Endodermal cell (in vitro differentiated cells): ENCODE data around the gene GRM3. TPM values are rescaled to one million over a fixed set of nuclear protein-coding genes. Genes with fewer than 3 reads are reported as not detected.

Experiments
- DNase-seq: peaks from one replicate; pipeline ENCODE4 v3.0.0-alpha.2; 2017
- H3K27ac ChIP-seq: 2 replicates; pipeline ENCODE4 v1.5.1; 2013; ENCODE audit warnings: mild to moderate bottlenecking, low read depth, low read length, moderate library complexity
- H3K27me3 ChIP-seq: 2 replicates; pipeline ENCODE4 v1.6.1; 2013; ENCODE audit warnings: mild to moderate bottlenecking, low read length, moderate library complexity; ENCODE audit not compliant: insufficient read depth, control insufficient read depth, poor library complexity, severe bottlenecking
- H3K36me3 ChIP-seq: 2 replicates; pipeline ENCODE4 v1.7.0; 2013; ENCODE audit warnings: mild to moderate bottlenecking, low read length, moderate library complexity; ENCODE audit not compliant: control insufficient read depth, insufficient read depth
- H3K4me1 ChIP-seq: one replicate; pipeline ENCODE4 v1.7.0; 2013; ENCODE audit warnings: low read length; ENCODE audit not compliant: control insufficient read depth, insufficient read depth
- H3K4me3 ChIP-seq: 2 replicates; pipeline ENCODE4 v1.5.1; 2013; ENCODE audit warnings: mild to moderate bottlenecking, low read length, moderate library complexity
- H3K9ac ChIP-seq: 2 replicates; pipeline ENCODE4 v1.6.1; 2013; ENCODE audit warnings: mild to moderate bottlenecking, low read length, moderate library complexity; ENCODE audit not compliant: poor library complexity, severe bottlenecking; ENCODE audit errors: extremely low read depth
- H3K9me3 ChIP-seq: 2 replicates; pipeline ENCODE4 v1.6.1; 2013; ENCODE audit warnings: mild to moderate bottlenecking, low read length, moderate library complexity; ENCODE audit not compliant: control insufficient read depth
- H3K27ac Mint-ChIP-seq: 2 replicates; pipeline ENCODE4 v1.8.0; 2020; ENCODE audit warnings: mixed read lengths
- H3K27me3 Mint-ChIP-seq: 2 replicates; pipeline ENCODE4 v1.8.0; 2021; ENCODE audit warnings: mild to moderate bottlenecking, mixed read lengths; ENCODE audit not compliant: insufficient read depth
- H3K36me3 Mint-ChIP-seq: 2 replicates; pipeline ENCODE4 v1.8.0; 2020; ENCODE audit warnings: low read depth, mixed read lengths
- H3K4me1 Mint-ChIP-seq: 2 replicates; pipeline ENCODE4 v1.8.0; 2020; ENCODE audit warnings: mixed read lengths
- H3K4me3 Mint-ChIP-seq: 2 replicates; pipeline ENCODE4 v1.8.0; 2020; ENCODE audit warnings: mild to moderate bottlenecking, moderate library complexity, mixed read lengths
- H3K9me3 Mint-ChIP-seq: 2 replicates; pipeline ENCODE4 v1.8.0; 2020; ENCODE audit warnings: mild to moderate bottlenecking, mixed read lengths
- WGBS, 2 experiments: methylation state at CpG; one replicate each; pipeline versions ENCODE4 v1.1.5 to v1.1.7; 2013; ENCODE audit warnings: missing lambda C conversion rate in 2 of 2, mixed read lengths in 1 of 2; ENCODE audit not compliant: insufficient coverage in 1 of 2, insufficient read length in 1 of 2; 5-methylcytosine and 5-hydroxymethylcytosine counted together
- total RNA-seq, 2 donors: library from RNA; stranded (reverse); fragmentation: NEBNext Ultra II Directional in 1 of 2; extraction: Animal tissue kit (Norgen Biotek cat#: 25700) in 1 of 2; gene quantifications; 2 replicates in 1 of 2; 3 replicates in 1 of 2; pipeline ENCODE4 v1.2.1, GENCODE V29; 2021
- TF ChIP-seq, protein P1 (sequence below): fragments of 200-600 bp; sonication (generic); conservative IDR thresholded peaks from 2 replicates; pipeline ENCODE4 v1.5.0; 2021; ENCODE audit warnings: antibody characterized with exemption, mild to moderate bottlenecking

GRM3 gene
- total RNA-seq, 2 donors from 2014 or later: 0.75 to 0.91 TPM

DNA sequence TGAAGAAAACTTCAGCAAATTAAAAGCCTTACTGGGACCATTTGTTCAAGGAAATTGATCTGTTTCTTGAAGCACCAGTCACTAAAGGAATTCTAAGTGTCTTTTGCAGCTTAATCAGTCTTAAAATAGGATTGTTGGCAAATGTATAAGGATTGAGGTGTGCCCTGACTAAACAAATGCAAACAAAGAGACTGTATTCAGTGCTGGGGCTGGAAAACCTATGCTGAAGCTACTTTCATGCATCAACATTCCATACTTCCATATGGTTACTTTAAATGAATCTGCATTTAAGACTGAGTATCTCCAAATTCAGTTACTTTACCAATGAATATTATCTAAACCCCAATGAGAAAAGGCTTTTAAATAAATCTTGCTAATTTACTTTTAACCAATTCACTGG is 232.4 kb downstream of the GRM3 start:
- no peak overlapping the region for H3K4me3 Mint-ChIP-seq
- TF ChIP-seq, protein P1, sequence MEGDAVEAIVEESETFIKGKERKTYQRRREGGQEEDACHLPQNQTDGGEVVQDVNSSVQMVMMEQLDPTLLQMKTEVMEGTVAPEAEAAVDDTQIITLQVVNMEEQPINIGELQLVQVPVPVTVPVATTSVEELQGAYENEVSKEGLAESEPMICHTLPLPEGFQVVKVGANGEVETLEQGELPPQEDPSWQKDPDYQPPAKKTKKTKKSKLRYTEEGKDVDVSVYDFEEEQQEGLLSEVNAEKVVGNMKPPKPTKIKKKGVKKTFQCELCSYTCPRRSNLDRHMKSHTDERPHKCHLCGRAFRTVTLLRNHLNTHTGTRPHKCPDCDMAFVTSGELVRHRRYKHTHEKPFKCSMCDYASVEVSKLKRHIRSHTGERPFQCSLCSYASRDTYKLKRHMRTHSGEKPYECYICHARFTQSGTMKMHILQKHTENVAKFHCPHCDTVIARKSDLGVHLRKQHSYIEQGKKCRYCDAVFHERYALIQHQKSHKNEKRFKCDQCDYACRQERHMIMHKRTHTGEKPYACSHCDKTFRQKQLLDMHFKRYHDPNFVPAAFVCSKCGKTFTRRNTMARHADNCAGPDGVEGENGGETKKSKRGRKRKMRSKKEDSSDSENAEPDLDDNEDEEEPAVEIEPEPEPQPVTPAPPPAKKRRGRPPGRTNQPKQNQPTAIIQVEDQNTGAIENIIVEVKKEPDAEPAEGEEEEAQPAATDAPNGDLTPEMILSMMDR: no peak
- Histone ChIP-seq H3K27ac (no peak overlapping the region), H3K4me1 (no peaks in the 10 kb centered on the region), H3K36me3 (peaks cover 42% of the 10 kb centered on the region), H3K9ac (no peak overlapping the region), H3K4me3 (no peak overlapping the region), H3K9me3 (peaks cover 5% of the 10 kb centered on the region), H3K27me3 (no peaks in the 10 kb centered on the region)
- no peaks in the 10 kb centered on the region for H3K9me3 Mint-ChIP-seq
- H3K27ac Mint-ChIP-seq: no peak overlapping the region
- no peak for DNase-seq
- H3K36me3 Mint-ChIP-seq: peaks cover 43% of the 10 kb centered on the region
- peaks cover 3% of the 10 kb centered on the region for H3K27me3 Mint-ChIP-seq
- peaks cover 11% of the 10 kb centered on the region for H3K4me1 Mint-ChIP-seq

DNA sequence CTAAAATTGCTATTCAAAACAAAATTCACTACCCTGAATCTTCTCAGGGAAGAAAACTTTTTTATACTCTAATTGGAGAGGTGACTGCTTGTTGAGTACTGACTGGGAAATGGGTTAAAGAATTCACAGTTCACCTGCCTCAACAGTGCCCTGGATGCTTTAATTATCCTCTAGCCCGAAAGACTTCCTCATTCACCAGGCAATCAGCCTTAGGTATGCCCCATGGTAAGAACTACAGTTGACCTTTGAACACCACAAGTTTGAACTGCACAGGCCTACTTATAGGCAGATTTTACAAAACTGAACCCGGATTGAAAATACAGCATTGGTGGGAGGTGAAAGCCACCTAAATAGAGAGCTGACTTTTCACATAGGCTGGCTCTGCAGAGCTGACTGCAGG is 240.4 kb downstream of the GRM3 start:
- no peaks in the 10 kb centered on the region for H3K4me1 Mint-ChIP-seq
- Histone ChIP-seq H3K36me3 (peaks cover 87% of the 10 kb centered on the region), H3K9ac (no peak overlapping the region), H3K27ac (no peak overlapping the region), H3K4me1 (no peaks in the 10 kb centered on the region), H3K4me3 (no peak overlapping the region), H3K9me3 (no peaks in the 10 kb centered on the region), H3K27me3 (no peaks in the 10 kb centered on the region)
- no peak overlapping the region for H3K4me3 Mint-ChIP-seq
- H3K9me3 Mint-ChIP-seq: no peaks in the 10 kb centered on the region
- H3K27ac Mint-ChIP-seq: no peak overlapping the region
- no peaks in the 10 kb centered on the region for H3K27me3 Mint-ChIP-seq
- TF ChIP-seq, protein P1: no peak
- peaks cover 44% of the 10 kb centered on the region for H3K36me3 Mint-ChIP-seq
- 92 to 100% methylated on average over 1 to 2 of the region's 2 CpGs for WGBS, 2 experiments
- DNase-seq: no peak

DNA sequence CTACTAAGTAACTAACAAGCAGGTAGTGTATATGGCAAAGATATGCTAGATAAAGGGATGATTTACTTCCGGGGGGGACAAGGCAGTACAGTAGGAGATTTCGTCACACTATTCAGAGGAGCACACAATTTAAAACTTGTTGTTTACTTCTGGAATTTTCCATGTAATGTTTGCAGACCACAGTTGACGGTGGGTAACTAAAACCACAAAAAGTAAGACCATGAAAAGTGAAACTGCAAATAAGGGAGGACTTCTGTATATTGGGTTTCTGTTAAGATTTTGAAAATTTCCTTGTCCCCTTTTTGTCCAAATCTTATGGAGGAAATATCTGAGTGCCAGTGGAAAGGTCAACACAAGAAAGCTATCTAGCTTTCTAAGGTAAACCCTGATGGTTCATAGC is 245.8 kb downstream of the GRM3 start:
- WGBS, 2 experiments: 93 to 94% methylated on average over 2 to 3 of the region's 3 CpGs
- peaks cover 59% of the 10 kb centered on the region for H3K36me3 Mint-ChIP-seq
- no peak for DNase-seq
- H3K9ac ChIP-seq: no peak overlapping the region
- no peaks in the 10 kb centered on the region for H3K9me3 ChIP-seq
- no peak overlapping the region for H3K27ac Mint-ChIP-seq
- TF ChIP-seq, protein P1: no peak
- H3K4me3 Mint-ChIP-seq: no peak overlapping the region
- H3K4me1 Mint-ChIP-seq: no peaks in the 10 kb centered on the region
- no peaks in the 10 kb centered on the region for H3K4me1 ChIP-seq
- H3K27me3 Mint-ChIP-seq: no peaks in the 10 kb centered on the region
- H3K4me3 ChIP-seq: no peak overlapping the region
- no peaks in the 10 kb centered on the region for H3K27me3 ChIP-seq
- no peaks in the 10 kb centered on the region for H3K9me3 Mint-ChIP-seq
- H3K27ac ChIP-seq: no peak overlapping the region
- peaks cover 98% of the 10 kb centered on the region for H3K36me3 ChIP-seq
